SK-N-MC (cell line): ENCODE results near the gene MYCBP2.

Experiments
- EZH2 ChIP-seq: fragments of 200-600 bp; sonication (generic); IDR thresholded peaks from one replicate; pipeline ENCODE4 v1.6.1; 2017; ENCODE audit warnings: antibody characterized with exemption
- POLR2AphosphoS5 ChIP-seq: IDR thresholded peaks from 2 replicates; pipeline ENCODE4 v1.6.1; 2012; ENCODE audit warnings: mild to moderate bottlenecking, low read depth, low read length, borderline replicate concordance

DNA sequence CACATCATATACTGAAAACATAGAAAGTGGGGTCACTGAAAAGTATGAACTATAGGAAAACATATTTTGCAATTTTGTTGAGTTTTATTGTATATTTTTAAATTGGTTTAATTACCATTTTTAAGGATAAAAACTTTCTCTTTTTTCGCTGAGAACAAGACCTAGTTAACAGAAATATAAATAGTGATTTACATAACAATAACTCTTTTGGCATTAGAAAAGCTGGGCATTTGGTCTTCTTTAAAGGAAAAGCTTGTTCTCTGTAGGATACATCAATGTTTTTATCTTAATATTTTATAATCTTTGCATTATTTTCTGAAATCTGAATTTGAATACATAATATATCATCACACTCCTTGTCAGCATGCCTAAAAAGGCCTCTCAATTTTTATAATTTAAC, 47.4 kb upstream of the MYCBP2 start:
- TF ChIP-seq EZH2 (no peak), POLR2AphosphoS5 (no peak)
